Measurements from ENCODE around the gene FRK.

DNA sequence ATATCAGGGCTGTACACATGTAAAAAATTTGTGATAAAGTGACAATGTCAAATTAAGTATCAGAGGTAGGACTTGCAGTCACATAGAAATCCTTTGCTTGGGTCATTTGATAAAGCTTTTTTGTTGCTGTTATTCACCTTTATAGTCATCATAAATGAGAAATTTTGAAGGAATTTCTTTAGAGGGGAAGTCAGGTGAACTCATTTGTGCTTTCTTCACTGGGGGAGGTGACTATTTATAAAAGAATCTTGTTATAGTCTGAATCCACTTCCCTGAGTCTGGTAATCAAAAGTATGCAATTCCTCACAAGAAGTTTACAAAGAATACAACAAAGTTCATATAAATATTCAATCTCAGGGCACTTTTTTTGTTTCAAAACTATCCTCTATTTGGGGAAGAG lies 47.7 kb downstream of the FRK start:
- TF ChIP-seq, protein P1, sequence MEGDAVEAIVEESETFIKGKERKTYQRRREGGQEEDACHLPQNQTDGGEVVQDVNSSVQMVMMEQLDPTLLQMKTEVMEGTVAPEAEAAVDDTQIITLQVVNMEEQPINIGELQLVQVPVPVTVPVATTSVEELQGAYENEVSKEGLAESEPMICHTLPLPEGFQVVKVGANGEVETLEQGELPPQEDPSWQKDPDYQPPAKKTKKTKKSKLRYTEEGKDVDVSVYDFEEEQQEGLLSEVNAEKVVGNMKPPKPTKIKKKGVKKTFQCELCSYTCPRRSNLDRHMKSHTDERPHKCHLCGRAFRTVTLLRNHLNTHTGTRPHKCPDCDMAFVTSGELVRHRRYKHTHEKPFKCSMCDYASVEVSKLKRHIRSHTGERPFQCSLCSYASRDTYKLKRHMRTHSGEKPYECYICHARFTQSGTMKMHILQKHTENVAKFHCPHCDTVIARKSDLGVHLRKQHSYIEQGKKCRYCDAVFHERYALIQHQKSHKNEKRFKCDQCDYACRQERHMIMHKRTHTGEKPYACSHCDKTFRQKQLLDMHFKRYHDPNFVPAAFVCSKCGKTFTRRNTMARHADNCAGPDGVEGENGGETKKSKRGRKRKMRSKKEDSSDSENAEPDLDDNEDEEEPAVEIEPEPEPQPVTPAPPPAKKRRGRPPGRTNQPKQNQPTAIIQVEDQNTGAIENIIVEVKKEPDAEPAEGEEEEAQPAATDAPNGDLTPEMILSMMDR (IDR thresholded peaks at IDR 0.05): no peak
- TF ChIP-seq POLR2A (IDR thresholded peaks at IDR 0.05): no peak
- TF ChIP-seq EP300 (IDR thresholded peaks at IDR 0.05; ENCODE audit: low read depth): no peak
- TF ChIP-seq POLR2AphosphoS5 (IDR thresholded peaks at IDR 0.05): no peak
